Fibroblast of gingiva (primary cell): ENCODE measurements around the gene SPAG17.

Experiments used
- DNase-seq: peaks from one replicate; pipeline ENCODE4 v3.0.0-alpha.2; 2011; ENCODE audit warnings: low read depth

Gene SPAG17

GRCh38 chr1:118160806-118161205 lies 24.2 kb downstream of the SPAG17 start:
- no peak for DNase-seq

- no peak for DNase-seq
Observed at GRCh38 chr1:118159569-118159968, 25.5 kb downstream of the SPAG17 start.

GRCh38 chr1:118158924-118159323 lies 26.1 kb downstream of the SPAG17 start:
- peak; percentile 7 for DNase-seq

- DNase-seq: no peak
Observed at GRCh38 chr1:118157506-118157905, 27.5 kb downstream of the SPAG17 start.

GRCh38 chr1:118155106-118155505 lies 29.9 kb downstream of the SPAG17 start:
- no peak for DNase-seq

- DNase-seq: no peak
Observed at GRCh38 chr1:118154220-118154619, 30.8 kb downstream of the SPAG17 start.

- peak; percentile 39 for DNase-seq
Observed at GRCh38 chr1:118151312-118151937, 33.6 kb downstream of the SPAG17 start.

GRCh38 chr1:118149799-118150198 lies 35.2 kb downstream of the SPAG17 start:
- no peak for DNase-seq

GRCh38 chr1:118148034-118148433 lies 37.0 kb downstream of the SPAG17 start:
- DNase-seq: peak; percentile 47

- DNase-seq: peak; percentile 84
Observed at GRCh38 chr1:118147522-118147921, 37.5 kb downstream of the SPAG17 start.

- no peak for DNase-seq
Observed at GRCh38 chr1:118145721-118146120, 39.3 kb downstream of the SPAG17 start.

- DNase-seq: no peak
Observed at GRCh38 chr1:118144684-118145083, 40.3 kb downstream of the SPAG17 start.

GRCh38 chr1:118143831-118144230 lies 41.2 kb downstream of the SPAG17 start:
- DNase-seq: no peak

- DNase-seq: no peak
Observed at GRCh38 chr1:118143121-118143520, 41.9 kb downstream of the SPAG17 start.

GRCh38 chr1:118142546-118142945 lies 42.5 kb downstream of the SPAG17 start:
- DNase-seq: no peak

- no peak for DNase-seq
Observed at GRCh38 chr1:118137900-118138299, 47.1 kb downstream of the SPAG17 start.

- DNase-seq: peak; percentile 73
Observed at GRCh38 chr1:118136187-118136941, 48.7 kb downstream of the SPAG17 start.

GRCh38 chr1:118132000-118132399 lies 53.0 kb downstream of the SPAG17 start:
- DNase-seq: no peak

GRCh38 chr1:118128761-118129160 lies 56.3 kb downstream of the SPAG17 start:
- no peak for DNase-seq

GRCh38 chr1:118124064-118124463 lies 61.0 kb downstream of the SPAG17 start:
- DNase-seq: no peak

GRCh38 chr1:118123116-118123839 lies 61.8 kb downstream of the SPAG17 start:
- DNase-seq: no peak

- no peak for DNase-seq
Observed at GRCh38 chr1:118122234-118123004, 62.6 kb downstream of the SPAG17 start.
